Activated CD4-positive, CD25-positive, alpha-beta regulatory T cell treated with anti-CD3 and anti-CD28 coated beads, Interleukin-2, amount 50 U/mL, for 72 hours (primary cell): ENCODE results near the gene C19orf38.
"Not testable (repeated sequence)": the region's sequence is repeated elsewhere in the genome, so short reads cannot be mapped to it uniquely, and the experiment has no call there.

Source experiments
- DNase-seq: peaks from one replicate; pipeline ENCODE4 v3.0.0; 2021

Gene C19orf38

GRCh38 chr19:10852098-10852800, 4.0 kb downstream of the C19orf38 start:
- no peak for DNase-seq

DNA sequence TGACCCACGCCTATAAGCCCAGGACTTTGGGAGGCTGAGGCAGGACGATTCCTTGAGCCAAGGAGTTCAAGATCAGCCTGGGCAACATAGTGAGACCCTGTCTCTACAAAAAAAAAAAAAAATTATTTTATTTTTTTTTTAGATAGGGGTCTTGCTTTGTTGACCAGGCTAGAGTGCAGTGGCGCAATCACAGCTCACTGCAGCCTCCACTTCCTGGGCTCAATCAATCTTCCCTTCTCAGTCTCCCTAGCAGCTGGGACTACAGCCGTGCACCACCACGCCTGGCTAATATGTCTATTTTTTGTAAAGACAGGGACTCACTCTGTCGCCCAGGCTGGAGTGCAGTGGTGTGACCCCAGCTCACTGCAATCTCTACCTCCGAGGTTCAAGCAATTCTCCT, 4.7 kb downstream of the C19orf38 start:
- DNase-seq: no peak

GRCh38 chr19:10854350-10855089, 6.3 kb downstream of the C19orf38 start:
- DNase-seq: no peak

GRCh38 chr19:10855879-10856522, 7.8 kb downstream of the C19orf38 start:
- no peak for DNase-seq

DNA sequence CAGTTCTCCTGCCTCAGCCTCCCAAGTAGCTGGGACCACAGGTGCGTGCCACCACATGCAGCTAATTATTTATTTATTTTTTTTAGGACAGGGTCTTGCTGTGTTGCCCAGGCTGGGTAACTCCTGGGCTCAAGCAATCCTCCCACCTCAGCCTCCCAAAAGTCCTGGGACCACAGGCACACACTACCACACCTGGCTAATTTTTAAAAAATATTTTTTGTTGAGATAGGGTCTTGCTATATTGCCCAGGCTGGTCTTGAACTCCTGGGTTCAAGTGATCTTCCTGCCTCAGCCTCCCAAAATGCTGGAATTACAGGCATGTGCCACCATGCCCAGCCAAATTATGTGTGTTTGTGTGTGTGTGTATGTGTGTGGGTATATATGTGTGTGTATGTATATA, 8.7 kb downstream of the C19orf38 start:
- not testable (repeated sequence) for DNase-seq

DNA sequence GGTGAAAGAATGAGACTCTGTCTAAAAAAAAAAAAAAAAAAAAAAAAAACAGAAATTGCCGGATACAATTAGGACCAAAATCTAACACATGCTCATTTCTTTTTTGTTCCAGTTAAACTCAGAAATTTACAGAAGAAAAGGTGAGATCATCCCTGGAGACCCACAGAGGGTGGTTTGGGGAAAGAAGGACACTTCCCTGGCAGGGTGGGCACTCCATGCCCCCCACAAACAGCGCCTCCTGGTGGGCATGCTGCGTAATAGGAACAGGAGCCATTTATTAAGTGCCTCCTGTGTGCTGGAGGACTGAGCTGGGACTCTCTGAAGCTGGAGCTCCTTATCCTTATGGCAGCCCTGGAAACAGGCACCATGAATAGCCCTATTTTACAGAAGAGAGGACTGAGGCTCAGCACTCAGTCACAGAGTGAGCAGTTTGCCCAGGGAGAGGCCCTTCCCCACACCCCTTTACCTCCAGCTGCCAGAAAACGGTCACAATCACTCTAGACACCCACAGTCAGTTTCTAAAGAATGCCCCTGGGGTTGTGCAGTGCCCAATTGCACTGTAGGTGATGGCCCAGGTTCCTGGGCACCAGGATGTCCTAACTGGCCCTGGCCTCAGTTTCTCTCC, 10.1 kb downstream of the C19orf38 start:
- peak; percentile 39 for DNase-seq

DNA sequence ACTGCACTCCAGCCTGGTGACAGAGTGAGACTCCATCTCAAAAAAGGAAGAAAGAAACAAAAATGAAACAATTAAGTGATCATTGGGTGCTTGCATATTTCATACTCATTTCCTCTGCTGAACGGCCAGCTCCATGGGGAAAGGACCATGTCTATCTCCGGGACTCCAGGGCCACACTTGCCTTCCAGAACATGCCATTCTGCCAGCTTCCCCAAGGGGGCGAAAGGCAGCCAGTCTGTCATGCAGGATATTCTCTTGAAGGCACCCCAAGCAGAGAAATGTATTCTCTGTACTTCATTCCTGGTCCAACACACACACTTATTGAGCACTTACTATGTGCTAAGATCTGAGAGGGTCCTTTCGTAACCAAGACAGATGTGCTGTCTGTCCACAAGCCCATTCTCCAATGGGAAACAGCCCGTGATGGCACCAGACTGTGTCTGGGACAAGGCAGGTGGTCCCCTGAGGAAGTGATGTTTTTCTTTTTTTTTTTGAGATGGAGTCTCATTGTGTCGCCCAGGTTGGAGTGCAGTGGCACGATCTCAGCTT, 13.0 kb downstream of the C19orf38 start:
- no peak for DNase-seq

GRCh38 chr19:10862561-10863106, 14.4 kb downstream of the C19orf38 start:
- DNase-seq: no peak

- no peak for DNase-seq
Observed at GRCh38 chr19:10863107-10863717, 15.0 kb downstream of the C19orf38 start.

DNA sequence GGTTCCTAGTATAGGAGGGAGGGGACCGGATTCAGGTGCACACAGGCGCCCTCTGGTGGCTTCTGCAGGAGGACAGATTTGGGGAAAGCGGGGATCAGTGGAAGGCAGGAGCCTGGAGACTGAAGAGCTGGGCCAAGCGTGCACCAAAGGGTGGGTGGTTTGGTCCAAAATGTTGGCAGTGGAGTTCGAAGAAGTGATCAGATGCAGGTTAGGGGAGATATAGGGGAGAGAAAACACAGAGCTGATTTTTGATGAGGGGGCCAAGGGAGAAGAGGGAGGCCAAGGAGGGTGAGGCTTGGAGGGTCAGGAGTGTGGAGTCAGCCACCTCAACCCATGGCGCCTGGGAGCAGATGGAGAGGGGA, 16.3 kb downstream of the C19orf38 start:
- peak; percentile 84 for DNase-seq

- DNase-seq: no peak
Observed at GRCh38 chr19:10866495-10866894, 18.3 kb downstream of the C19orf38 start.

DNA sequence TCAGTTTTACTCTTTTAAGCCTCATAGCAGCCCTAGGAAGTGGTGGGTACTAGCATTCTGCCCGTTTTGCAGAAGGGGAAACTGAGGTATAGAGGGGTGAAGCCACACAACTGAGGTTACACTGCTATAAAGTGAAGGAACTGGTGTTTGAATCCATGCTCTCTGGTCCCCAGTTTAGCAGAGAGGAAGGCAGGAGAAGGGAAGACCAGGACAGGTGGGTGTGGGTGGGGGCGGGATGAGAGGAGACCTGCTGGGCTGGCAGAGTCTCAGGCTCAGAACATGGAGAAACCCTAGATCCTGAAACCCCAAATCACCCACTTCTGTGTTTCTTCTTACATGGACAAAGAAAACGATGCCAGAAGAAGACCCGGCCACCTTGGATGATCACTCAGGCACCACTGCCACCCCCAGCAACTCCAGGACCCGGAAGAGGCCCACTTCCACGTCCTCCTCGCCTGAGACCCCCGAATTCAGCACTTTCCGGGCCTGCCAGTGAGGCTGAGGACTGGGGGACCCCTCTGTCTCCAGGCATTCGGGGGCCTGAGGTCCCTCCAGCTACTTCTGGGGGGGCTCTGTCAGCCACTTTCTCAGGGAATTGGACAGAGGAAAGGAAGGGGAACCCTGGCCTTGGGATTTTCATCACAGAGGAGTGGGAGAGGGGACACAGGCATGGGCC, 20.8 kb downstream of the C19orf38 start:
- DNase-seq: no peak

- not testable (repeated sequence) for DNase-seq
Observed at GRCh38 chr19:10869872-10870311, 21.7 kb downstream of the C19orf38 start.

DNA sequence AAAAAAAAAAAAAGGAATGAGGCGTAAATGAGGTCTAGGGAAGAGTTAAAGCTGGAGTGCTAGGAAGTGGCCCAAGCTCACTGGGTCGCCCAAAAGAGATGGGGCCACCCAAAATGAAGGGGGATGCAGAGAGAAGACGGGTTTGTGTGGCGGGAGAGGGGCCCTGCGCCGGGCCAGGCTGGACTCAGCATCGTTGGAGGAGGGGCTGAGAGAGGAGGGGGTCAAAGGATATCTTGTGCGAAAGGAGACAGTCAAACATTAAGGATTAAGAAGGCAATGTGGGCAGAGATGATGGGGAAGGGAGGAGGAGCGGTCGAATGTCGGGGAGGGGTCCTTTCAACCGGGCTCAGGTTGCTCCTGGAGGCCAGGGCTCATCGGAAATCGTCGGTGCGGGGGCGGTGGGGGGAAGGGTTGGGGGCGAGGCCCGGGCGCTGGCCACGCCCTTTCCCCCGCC, 22.3 kb downstream of the C19orf38 start:
- DNase-seq: no peak

GRCh38 chr19:10870955-10871603, 22.9 kb downstream of the C19orf38 start, which contains the start of gene CARM1:
Gene CARM1 (plus strand): TSS chr19:10871553. CDS start chr19:10871703, 150 bp downstream.
- DNase-seq: peak; percentile 99

GRCh38 chr19:10871711-10872545, 23.7 kb downstream of the C19orf38 start:
- DNase-seq: peak; percentile 55

DNA sequence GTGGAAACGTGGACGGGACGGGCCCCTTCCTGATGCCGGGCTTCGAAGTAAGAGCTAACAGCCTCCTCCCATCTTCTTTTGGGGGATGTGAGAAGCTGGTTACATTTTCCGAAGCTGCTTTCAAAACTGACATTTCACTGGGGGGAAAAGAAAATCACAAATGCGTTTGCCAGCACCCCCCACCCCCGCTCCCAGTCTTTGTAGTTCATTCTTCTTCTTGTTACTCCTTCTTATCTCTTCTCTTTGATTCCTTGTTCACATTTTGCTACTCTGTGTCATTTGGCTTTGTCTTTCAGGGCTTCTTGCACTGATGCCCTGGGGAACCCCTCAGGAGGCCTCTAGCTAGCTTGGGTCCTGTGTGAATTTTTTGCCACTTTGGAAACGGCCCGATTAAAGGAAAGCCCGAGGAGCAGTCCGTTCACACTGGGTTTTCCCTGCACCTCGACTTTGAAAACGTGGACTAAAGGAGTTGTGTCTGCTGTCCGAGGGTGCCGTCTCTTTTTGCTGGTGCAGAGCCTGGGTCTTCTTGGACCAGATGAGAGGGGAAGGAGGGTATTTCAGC, 24.4 kb downstream of the C19orf38 start:
- DNase-seq: no peak

DNA sequence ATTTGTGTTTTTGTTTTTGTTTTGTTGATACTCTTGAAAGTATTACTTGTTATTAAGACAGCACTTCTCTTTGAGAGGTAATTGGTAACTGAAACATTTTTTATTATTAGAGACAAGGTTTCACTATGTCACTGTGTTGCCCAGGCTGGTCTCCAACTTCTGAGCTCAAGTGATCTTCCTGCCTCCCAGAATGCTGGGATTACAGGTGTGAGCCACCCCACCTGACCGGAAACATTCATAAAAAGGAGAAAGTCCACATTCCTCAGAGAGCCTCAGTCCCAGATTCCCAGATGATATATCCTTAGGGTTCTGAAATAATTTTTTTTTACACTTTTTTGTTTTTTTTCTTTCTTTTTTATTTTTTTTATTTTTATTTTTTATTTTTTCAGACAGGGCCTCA, 25.8 kb downstream of the C19orf38 start:
- no peak for DNase-seq

DNA sequence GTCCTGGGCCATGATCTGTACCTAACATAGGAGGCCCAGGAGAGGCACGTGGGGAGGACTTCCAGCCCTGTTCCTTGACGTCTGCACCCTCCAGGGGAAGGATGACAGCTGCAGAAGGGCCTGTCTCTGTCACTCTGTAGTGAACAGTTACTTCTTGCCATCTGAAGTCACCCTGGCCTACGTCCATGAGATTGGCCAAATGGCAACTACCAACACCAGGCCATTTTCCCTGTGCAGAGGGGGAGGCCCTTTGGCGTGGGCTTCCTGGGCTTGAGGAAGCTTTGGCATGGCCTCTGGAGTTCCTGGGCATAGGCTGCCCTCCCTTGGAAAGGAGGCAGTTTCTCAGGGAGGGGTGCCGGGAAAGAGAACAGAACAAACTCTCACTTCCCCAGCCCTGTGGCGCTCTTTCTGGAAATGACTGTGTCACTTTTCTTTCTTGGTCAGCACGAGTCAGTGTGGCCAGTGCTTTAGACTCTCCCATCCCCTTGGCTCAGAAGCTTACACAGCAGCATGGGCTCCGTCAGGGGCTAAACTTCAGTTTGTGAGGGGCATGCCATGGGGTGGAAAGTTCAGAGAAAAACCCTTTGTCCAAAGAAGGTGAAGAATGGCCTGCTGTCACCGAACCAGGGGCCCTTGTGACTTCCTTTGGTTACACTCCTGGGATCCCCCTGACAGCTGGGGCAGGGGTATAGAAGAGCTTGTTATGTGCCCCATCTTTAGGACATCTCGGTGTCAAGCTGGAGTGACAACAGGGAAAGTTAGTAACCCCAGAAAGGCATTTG, 28.4 kb downstream of the C19orf38 start:
- DNase-seq: no peak
